Endothelial cell of coronary artery (primary cell): ENCODE measurements around the gene ZNF773. TPM values are rescaled to one million over a fixed set of nuclear protein-coding genes. Genes with fewer than 3 reads are reported as not detected.

Experiments used
- total RNA-seq: library from RNA; depleted of rRNA; stranded (reverse); fragments of >200 nt; gene quantifications from 2 replicates; pipeline ENCODE4 v1.2.3, GENCODE V29; 2014

ZNF773 gene
- 5.8 and 9.9 TPM in 2 replicates for total RNA-seq

DNA sequence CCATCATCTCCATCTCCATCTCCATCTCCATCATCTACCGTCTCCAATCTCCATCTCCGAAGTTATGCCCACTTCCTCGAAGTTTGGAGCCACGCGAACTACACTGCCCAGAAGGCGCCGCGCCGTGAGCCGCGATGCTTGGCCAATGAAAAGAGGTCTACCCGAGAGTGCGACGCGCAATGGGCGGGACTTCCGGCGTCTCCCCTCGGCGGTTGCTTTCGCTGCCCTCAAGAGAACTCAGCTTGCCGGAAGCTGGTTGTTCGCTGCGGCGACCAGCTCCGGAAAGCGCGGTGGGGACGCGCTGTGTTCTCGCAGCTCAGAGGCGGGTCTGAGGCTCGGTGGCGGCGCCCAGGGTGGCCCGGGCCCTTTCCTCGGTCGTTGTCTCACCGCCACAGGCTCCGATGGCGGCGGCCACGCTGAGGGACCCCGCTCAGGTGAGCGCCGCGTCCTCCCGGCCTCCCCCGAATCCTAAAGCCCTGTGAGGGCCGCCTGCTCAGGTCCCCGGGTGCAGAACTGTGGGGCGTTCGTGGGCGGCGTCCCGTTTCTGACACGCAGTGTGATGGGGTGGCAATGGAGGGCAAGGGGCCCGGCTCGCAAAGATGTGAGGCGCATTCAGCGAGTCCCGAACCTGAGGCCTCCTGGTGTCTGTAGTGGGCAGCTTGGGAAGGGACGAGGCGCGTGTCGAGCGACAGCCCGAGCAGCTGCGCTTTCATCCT lies at the start of gene ZNF773:
Gene ZNF773 (plus strand): TSS at position 259 of the 716 bp plus-strand sequence. CDS start 143 bp downstream, at position 402.

GRCh38 chr19:57477191-57478008 lies 22.3 kb upstream of the ZNF773 start, which contains the start of gene ZNF772:
Gene ZNF772, minus strand, starts transcription at chr19:57477566. Its CDS starts 257 bp downstream, at chr19:57477309.

GRCh38 chr19:57487477-57488298 lies 12.1 kb upstream of the ZNF773 start, which contains the start of gene ZNF419:
Gene ZNF419, plus strand, starts transcription at chr19:57487750. Its CDS starts 201 bp downstream, at chr19:57487951.

DNA sequence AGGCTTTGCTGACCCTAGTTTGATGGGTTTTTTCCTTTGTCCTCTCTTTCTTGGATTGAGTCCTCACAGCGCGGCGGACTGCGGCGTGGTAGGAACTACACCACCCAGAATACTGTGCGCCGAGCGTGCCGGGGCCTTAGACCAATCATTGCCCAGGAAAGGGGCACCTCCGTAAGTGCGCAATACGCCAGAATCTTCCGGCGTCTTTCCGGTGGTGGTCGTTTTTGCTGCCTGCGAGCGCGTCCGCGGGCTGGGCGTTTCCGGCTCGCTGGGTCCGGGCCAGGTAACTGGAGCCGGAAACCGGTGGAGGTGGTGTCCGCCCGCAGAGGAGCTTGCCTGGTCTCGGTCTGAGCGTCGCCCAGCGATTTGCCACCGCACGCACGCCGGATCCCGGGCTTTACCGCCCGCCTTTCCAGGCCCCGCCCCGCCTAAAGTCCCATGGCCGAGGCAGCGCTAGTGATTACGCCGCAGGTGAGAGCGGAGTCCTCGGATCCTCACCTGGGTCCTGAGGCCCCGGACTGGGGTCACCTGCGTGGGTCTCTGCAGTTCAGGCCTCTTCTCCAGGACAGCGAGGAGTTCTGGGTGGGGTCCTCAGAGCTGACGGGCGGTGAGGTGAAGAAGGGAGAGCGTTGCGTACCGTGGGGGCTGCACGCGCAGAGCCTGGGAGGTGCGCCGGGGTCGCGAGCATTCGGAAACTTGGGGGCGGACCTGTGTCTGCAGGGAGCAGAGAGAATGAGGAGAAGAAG lies 27.6 kb downstream of the ZNF773 start, which contains the start of gene ZNF549:
Gene ZNF549 (plus strand): TSS at position 221 of the 746 bp plus-strand sequence. CDS start 218 bp downstream, at position 439.

Other genes starting within 250 kb of the ZNF773 start
- gene ZNF460, start 219.5 kb upstream of the ZNF773 start, total RNA-seq: 49.9 and 84.8 TPM in 2 replicates
- gene ZNF543, start 179.5 kb upstream of the ZNF773 start, total RNA-seq: 7.9 and 10.7 TPM in 2 replicates
- 7.6 and 8.9 TPM in 2 replicates for gene ZNF304, start 148.7 kb upstream of the ZNF773 start, total RNA-seq
- gene TRAPPC2B, start 136.4 kb upstream of the ZNF773 start, total RNA-seq: 6.5 and 8.8 TPM in 2 replicates
- 3.6 and 3.7 TPM in 2 replicates for gene ZNF547, start 136.4 kb upstream of the ZNF773 start, total RNA-seq
- 12.1 and 18.9 TPM in 2 replicates for gene ZNF548, start 110.1 kb upstream of the ZNF773 start, total RNA-seq
- 9.1 and 9.5 TPM in 2 replicates for gene ZNF17, start 88.8 kb upstream of the ZNF773 start, total RNA-seq
- 10.7 and 13.4 TPM in 2 replicates for gene ZNF749, start 64.6 kb upstream of the ZNF773 start, total RNA-seq
- 0.18 and 0.56 TPM in 2 replicates for gene VN1R1, start 42.8 kb upstream of the ZNF773 start, total RNA-seq
- gene ZNF772, start 22.4 kb upstream of the ZNF773 start, total RNA-seq: 10.2 and 18.1 TPM in 2 replicates
- 7.1 and 9.7 TPM in 2 replicates for gene ZNF419, start 12.2 kb upstream of the ZNF773 start, total RNA-seq
- 3.5 and 4.7 TPM in 2 replicates for gene ZNF549, start 27.4 kb downstream of the ZNF773 start, total RNA-seq
- 4.9 and 7.2 TPM in 2 replicates for gene ZNF550, start 59.9 kb downstream of the ZNF773 start, total RNA-seq
- gene ZNF416, start 79.0 kb downstream of the ZNF773 start, total RNA-seq: 3.8 TPM in 2 replicates
- gene ZIK1, start 84.2 kb downstream of the ZNF773 start, total RNA-seq: 1.1 and 5.5 TPM in 2 replicates
- 3.3 and 3.7 TPM in 2 replicates for gene ZNF530, start 99.9 kb downstream of the ZNF773 start, total RNA-seq
- gene ZNF134, start 114.3 kb downstream of the ZNF773 start, total RNA-seq: 13.9 and 16.3 TPM in 2 replicates
- gene ZNF211, start 133.2 kb downstream of the ZNF773 start, total RNA-seq: 8.7 and 12.0 TPM in 2 replicates
- gene ZSCAN4, start 169.0 kb downstream of the ZNF773 start, total RNA-seq: not detected in 2 replicates
- gene ZNF551, start 182.0 kb downstream of the ZNF773 start, total RNA-seq: 6.9 and 7.0 TPM in 2 replicates
- 0.27 and 2.4 TPM in 2 replicates for gene ZNF154, start 209.3 kb downstream of the ZNF773 start, total RNA-seq
- gene ZNF671, start 227.7 kb downstream of the ZNF773 start, total RNA-seq: 4.3 and 6.6 TPM in 2 replicates
- gene ZNF776, start 246.9 kb downstream of the ZNF773 start, total RNA-seq: 17.5 and 18.3 TPM in 2 replicates